IMR-90 (cell line): Measurements from ENCODE around the gene CCDC200.

Source experiments
- CEBPB ChIP-seq: IDR thresholded peaks from 2 replicates; pipeline ENCODE4 v1.6.1; 2012; ENCODE audit warnings: low read depth, low read length, improper control_type of control experiment
- CHD1 ChIP-seq: IDR thresholded peaks from 2 replicates; pipeline ENCODE4 v1.6.1; 2012; ENCODE audit warnings: low read depth, low read length, improper control_type of control experiment
- FOS ChIP-seq: fragments of 150-350 bp; IDR thresholded peaks from 2 replicates; pipeline ENCODE4 v1.6.1; 2016; ENCODE audit warnings: low read depth, low read length
- MAZ ChIP-seq: IDR thresholded peaks from 2 replicates; pipeline ENCODE4 v1.6.1; 2012; ENCODE audit warnings: low read depth, mild to moderate bottlenecking, low read length, improper control_type of control experiment, moderate library complexity, borderline replicate concordance
- MXI1 ChIP-seq: IDR thresholded peaks from 2 replicates; pipeline ENCODE4 v1.6.1; 2012; ENCODE audit warnings: low read depth, mild to moderate bottlenecking, low read length, moderate library complexity, borderline replicate concordance
- NFE2L2 ChIP-seq: fragments of 150-350 bp; IDR thresholded peaks from 2 replicates; pipeline ENCODE4 v1.6.1; 2016; ENCODE audit warnings: low read depth, mild to moderate bottlenecking, low read length
- POLR2A ChIP-seq: IDR thresholded peaks from 2 replicates; pipeline ENCODE4 v1.6.1; 2012; ENCODE audit warnings: mild to moderate bottlenecking, low read depth, low read length
- RAD21 ChIP-seq: IDR thresholded peaks from 2 replicates; pipeline ENCODE4 v1.6.1; 2012; ENCODE audit warnings: low read length, improper control_type of control experiment
- RCOR1 ChIP-seq: IDR thresholded peaks from 2 replicates; pipeline ENCODE4 v1.6.1; 2012; ENCODE audit warnings: mild to moderate bottlenecking, low read length, improper control_type of control experiment; ENCODE audit not compliant: insufficient replicate concordance
- RFX5 ChIP-seq: IDR thresholded peaks from 2 replicates; pipeline ENCODE4 v1.8.0; 2012; ENCODE audit warnings: low read depth, mild to moderate bottlenecking, low read length, moderate library complexity
- SMC3 ChIP-seq: fragments of 150-350 bp; IDR thresholded peaks from 2 replicates; pipeline ENCODE4 v1.6.1; 2016; ENCODE audit warnings: low read depth, mild to moderate bottlenecking, antibody characterized with exemption, low read length, moderate library complexity
- TF ChIP-seq, protein P1 (sequence below): conservative IDR thresholded peaks from 2 replicates; pipeline ENCODE4 v1.5.1; 2012; ENCODE audit warnings: mild to moderate bottlenecking, low read depth, low read length, improper control_type of control experiment
- TF ChIP-seq, protein P2 (sequence below): fragments of 150-350 bp; IDR thresholded peaks from 2 replicates; pipeline ENCODE4 v1.6.1; 2017; ENCODE audit warnings: mild to moderate bottlenecking, antibody characterized with exemption, low read length, low read depth

DNA sequence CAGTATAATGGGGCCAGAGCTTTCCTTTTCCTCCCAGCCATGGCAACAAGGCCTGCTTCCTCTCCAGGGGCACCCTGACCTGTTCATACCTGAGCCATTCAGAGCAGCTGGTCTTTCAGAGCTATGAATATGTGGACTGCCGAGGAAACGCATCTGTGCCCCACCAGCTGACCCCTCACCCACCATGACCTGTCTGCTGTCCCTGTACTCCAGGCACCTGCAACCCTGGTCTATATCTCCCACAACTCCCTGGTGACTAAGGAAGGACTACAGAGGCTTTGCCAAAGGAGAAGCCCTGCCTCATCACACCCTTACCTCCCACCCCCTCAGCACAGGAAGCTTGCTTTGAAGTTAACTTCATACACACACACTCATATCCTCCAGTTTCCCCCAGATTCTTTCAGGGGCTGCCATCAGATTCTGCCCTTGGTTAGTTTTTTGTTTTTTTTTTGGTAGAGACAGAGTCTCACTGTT, 10.8 kb downstream of the CCDC200 start:
- TF ChIP-seq, protein P1, sequence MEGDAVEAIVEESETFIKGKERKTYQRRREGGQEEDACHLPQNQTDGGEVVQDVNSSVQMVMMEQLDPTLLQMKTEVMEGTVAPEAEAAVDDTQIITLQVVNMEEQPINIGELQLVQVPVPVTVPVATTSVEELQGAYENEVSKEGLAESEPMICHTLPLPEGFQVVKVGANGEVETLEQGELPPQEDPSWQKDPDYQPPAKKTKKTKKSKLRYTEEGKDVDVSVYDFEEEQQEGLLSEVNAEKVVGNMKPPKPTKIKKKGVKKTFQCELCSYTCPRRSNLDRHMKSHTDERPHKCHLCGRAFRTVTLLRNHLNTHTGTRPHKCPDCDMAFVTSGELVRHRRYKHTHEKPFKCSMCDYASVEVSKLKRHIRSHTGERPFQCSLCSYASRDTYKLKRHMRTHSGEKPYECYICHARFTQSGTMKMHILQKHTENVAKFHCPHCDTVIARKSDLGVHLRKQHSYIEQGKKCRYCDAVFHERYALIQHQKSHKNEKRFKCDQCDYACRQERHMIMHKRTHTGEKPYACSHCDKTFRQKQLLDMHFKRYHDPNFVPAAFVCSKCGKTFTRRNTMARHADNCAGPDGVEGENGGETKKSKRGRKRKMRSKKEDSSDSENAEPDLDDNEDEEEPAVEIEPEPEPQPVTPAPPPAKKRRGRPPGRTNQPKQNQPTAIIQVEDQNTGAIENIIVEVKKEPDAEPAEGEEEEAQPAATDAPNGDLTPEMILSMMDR = no peak
- TF ChIP-seq FOS (no peak), RAD21 (no peak), MXI1 (no peak), MAZ (no peak), CHD1 (no peak), POLR2A (no peak), RFX5 (no peak), CEBPB (no peak), RCOR1 (no peak), NFE2L2 (no peak), SMC3 (no peak)
- TF ChIP-seq, protein P2, sequence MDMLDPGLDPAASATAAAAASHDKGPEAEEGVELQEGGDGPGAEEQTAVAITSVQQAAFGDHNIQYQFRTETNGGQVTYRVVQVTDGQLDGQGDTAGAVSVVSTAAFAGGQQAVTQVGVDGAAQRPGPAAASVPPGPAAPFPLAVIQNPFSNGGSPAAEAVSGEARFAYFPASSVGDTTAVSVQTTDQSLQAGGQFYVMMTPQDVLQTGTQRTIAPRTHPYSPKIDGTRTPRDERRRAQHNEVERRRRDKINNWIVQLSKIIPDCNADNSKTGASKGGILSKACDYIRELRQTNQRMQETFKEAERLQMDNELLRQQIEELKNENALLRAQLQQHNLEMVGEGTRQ = no peak
